ENCODE measurements around the gene RPS3.

DNA sequence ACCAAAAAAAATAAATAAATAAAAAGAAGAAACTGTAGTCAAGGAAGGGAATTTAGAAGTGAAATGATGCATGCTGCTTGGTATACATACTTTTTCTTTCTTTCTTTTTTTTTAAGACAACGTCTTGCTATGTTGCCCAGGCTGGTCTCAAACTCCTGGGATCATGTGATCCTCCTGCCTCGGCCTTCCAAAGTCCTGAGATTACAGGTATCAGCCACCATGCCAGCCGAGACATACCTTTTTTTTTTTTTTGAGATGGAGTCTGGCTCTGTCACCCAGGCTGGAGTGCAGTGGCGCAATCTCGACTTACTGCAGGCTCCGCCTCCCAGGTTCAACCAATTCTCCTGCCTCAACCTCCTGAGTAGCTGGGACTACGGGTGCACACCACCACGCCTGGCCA lies 26.1 kb upstream of the RPS3 start:
- TF ChIP-seq POLR2A (IDR thresholded peaks at IDR 0.05) = no peak
- TF ChIP-seq, protein P1, sequence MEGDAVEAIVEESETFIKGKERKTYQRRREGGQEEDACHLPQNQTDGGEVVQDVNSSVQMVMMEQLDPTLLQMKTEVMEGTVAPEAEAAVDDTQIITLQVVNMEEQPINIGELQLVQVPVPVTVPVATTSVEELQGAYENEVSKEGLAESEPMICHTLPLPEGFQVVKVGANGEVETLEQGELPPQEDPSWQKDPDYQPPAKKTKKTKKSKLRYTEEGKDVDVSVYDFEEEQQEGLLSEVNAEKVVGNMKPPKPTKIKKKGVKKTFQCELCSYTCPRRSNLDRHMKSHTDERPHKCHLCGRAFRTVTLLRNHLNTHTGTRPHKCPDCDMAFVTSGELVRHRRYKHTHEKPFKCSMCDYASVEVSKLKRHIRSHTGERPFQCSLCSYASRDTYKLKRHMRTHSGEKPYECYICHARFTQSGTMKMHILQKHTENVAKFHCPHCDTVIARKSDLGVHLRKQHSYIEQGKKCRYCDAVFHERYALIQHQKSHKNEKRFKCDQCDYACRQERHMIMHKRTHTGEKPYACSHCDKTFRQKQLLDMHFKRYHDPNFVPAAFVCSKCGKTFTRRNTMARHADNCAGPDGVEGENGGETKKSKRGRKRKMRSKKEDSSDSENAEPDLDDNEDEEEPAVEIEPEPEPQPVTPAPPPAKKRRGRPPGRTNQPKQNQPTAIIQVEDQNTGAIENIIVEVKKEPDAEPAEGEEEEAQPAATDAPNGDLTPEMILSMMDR (IDR thresholded peaks at IDR 0.05 in 4 of 5, conservative IDR thresholded peaks at IDR 0.05 in 1 of 5) = no peak
